KMS-11 (cell line): ENCODE measurements around the gene VPS11.

Experiments
- H2AFZ ChIP-seq: fragments of 200-600 bp; sonication (generic); 2 replicates; pipeline ENCODE4 v1.6.1; 2016; ENCODE audit warnings: antibody characterized with exemption, mixed run types, low read depth
- H3K27ac ChIP-seq: fragments of 200-600 bp; sonication (generic); 2 replicates; pipeline ENCODE4 v1.6.1; 2016; ENCODE audit warnings: mild to moderate bottlenecking, mixed run types
- H3K27me3 ChIP-seq: fragments of 200-600 bp; sonication (generic); 2 replicates; pipeline ENCODE4 v1.6.1; 2017; ENCODE audit warnings: mild to moderate bottlenecking, low read depth, mixed run types, moderate library complexity; ENCODE audit not compliant: insufficient read depth
- H3K36me3 ChIP-seq: fragments of 200-600 bp; sonication (generic); 2 replicates; pipeline ENCODE4 v1.6.1; 2017; ENCODE audit warnings: mild to moderate bottlenecking, mixed run types; ENCODE audit not compliant: insufficient read depth
- H3K4me1 ChIP-seq: fragments of 200-600 bp; sonication (generic); 2 replicates; pipeline ENCODE4 v1.6.1; 2016; ENCODE audit warnings: mild to moderate bottlenecking, low read depth, mixed run types; ENCODE audit not compliant: poor library complexity, severe bottlenecking
- H3K4me2 ChIP-seq: fragments of 200-600 bp; sonication (generic); 2 replicates; pipeline ENCODE4 v1.7.0; 2016; ENCODE audit warnings: mild to moderate bottlenecking, mixed run types
- H3K4me3 ChIP-seq: fragments of 200-600 bp; sonication (generic); IDR thresholded peaks from 2 replicates; pipeline ENCODE4 v1.6.1; 2017; ENCODE audit warnings: low read depth, low read length, mixed read lengths; ENCODE audit not compliant: insufficient read depth
- H3K79me2 ChIP-seq: fragments of 200-600 bp; sonication (generic); 2 replicates; pipeline ENCODE4 v1.6.1; 2016; ENCODE audit warnings: low read depth, mixed run types; ENCODE audit not compliant: insufficient read depth
- H3K9ac ChIP-seq: fragments of 200-600 bp; sonication (generic); 2 replicates; pipeline ENCODE4 v1.6.1; 2016; ENCODE audit warnings: mild to moderate bottlenecking, mixed run types
- H4K20me1 ChIP-seq: fragments of 200-600 bp; sonication (generic); 2 replicates; pipeline ENCODE4 v1.6.1; 2016; ENCODE audit warnings: mild to moderate bottlenecking, mixed run types; ENCODE audit not compliant: insufficient read depth
- TF ChIP-seq, protein P1 (sequence below): fragments of 200-600 bp; sonication (generic); conservative IDR thresholded peaks from 2 replicates; pipeline ENCODE4 v1.6.1; 2017; ENCODE audit warnings: low read depth, mild to moderate bottlenecking, antibody characterized with exemption, low read length, moderate library complexity, mixed read lengths

VPS11 gene

DNA sequence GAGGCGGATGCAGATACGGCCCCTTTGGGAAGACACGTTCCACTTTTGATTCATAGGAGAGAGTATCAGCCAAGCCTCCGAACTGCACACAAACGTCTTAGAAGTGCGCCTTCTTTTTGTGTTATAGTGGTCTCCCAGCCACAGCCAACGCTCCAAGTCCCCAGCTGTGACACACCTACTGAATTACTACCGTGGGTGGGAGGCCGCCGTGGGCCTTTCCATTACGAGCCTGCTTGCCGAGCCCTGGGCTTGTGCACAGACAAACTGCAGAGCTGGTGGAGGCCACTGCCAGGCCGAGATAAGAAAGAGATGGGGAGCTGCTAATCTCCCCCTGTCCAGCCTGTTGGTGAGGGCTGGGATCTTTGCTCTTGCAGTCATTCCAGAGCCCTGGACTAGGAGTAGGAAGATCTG, 17.8 kb downstream of the VPS11 start:
- H3K36me3 ChIP-seq = no peaks in the 10 kb centered on the region
- H3K4me1 ChIP-seq = peaks cover 21% of the 10 kb centered on the region
- TF ChIP-seq, protein P1, sequence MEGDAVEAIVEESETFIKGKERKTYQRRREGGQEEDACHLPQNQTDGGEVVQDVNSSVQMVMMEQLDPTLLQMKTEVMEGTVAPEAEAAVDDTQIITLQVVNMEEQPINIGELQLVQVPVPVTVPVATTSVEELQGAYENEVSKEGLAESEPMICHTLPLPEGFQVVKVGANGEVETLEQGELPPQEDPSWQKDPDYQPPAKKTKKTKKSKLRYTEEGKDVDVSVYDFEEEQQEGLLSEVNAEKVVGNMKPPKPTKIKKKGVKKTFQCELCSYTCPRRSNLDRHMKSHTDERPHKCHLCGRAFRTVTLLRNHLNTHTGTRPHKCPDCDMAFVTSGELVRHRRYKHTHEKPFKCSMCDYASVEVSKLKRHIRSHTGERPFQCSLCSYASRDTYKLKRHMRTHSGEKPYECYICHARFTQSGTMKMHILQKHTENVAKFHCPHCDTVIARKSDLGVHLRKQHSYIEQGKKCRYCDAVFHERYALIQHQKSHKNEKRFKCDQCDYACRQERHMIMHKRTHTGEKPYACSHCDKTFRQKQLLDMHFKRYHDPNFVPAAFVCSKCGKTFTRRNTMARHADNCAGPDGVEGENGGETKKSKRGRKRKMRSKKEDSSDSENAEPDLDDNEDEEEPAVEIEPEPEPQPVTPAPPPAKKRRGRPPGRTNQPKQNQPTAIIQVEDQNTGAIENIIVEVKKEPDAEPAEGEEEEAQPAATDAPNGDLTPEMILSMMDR = no peak
- peak overlapping the region; percentile 80 for H3K4me2 ChIP-seq
- H2AFZ ChIP-seq = peak overlapping the region; percentile 52; the same call in 1 of the 2 replicates
- H3K4me3 ChIP-seq = no peak overlapping the region
- peak overlapping the region; percentile 81; the same call in 1 of the 2 replicates for H3K9ac ChIP-seq
- peak overlapping the region; percentile 77; the same call in 1 of the 2 replicates for H3K27ac ChIP-seq
- H3K27me3 ChIP-seq = no peaks in the 10 kb centered on the region
- H4K20me1 ChIP-seq = no peaks in the 10 kb centered on the region
- H3K79me2 ChIP-seq = peaks cover 9% of the 10 kb centered on the region; the same call in 1 of the 2 replicates

DNA sequence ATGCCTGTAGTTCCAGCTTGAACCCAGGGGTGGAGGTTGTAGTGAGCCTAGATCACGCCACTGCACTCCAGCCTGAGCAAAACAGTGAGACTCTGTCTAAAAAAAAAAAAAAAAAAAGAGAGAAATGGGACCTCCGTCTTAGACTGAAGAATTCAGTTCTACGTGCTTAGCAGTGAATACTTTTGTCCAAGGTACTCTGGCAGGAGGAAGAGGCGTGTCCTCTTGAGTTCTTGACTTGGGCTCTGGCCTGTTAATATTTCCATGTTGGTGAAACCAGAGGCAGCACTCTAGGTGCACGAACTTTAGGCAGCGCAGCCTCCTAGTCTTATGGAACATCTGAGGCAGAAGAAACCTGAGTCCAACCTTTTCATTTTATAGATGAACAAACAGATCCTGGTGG, 19.5 kb downstream of the VPS11 start:
- Histone ChIP-seq H3K27me3 (no peaks in the 10 kb centered on the region), H4K20me1 (no peaks in the 10 kb centered on the region), H3K4me2 (0 out of 2 replicates have a peak overlapping the region, but pooled peaks have one; percentile 12), H3K9ac (no peak overlapping the region), H3K4me1 (peaks cover 21% of the 10 kb centered on the region), H3K4me3 (no peak overlapping the region), H3K27ac (no peak overlapping the region; the same call in 1 of the 2 replicates), H3K79me2 (peaks cover 9% of the 10 kb centered on the region; the same call in 1 of the 2 replicates), H2AFZ (no peak overlapping the region), H3K36me3 (no peaks in the 10 kb centered on the region)
- TF ChIP-seq, protein P1 = no peak

DNA sequence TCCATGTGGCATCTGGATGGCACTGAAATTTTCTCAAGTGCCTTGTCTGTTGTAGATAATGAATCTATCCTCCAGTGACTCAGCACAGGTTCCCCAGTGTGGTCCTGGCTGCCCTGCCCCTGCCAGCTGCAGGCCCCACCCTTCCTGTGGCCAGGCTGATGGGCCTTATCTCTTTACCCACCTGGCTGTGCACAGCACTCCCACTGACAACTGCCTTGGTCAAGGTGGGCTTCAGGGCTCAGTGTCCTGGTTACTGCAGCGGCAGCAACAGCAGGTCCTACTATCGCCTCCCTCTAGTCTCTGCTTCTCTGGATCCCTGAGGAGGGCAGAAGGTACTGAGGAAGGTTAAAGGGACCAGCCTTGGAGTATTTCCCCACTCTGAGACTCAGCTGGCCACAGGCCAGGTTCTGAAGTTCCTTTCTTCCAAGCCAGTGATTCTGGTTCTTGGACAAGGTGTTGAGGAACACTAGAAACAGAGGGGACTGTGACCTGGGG, 20.2 kb downstream of the VPS11 start:
- TF ChIP-seq, protein P1 = no peak
- peaks cover 24% of the 10 kb centered on the region for H3K4me1 ChIP-seq

DNA sequence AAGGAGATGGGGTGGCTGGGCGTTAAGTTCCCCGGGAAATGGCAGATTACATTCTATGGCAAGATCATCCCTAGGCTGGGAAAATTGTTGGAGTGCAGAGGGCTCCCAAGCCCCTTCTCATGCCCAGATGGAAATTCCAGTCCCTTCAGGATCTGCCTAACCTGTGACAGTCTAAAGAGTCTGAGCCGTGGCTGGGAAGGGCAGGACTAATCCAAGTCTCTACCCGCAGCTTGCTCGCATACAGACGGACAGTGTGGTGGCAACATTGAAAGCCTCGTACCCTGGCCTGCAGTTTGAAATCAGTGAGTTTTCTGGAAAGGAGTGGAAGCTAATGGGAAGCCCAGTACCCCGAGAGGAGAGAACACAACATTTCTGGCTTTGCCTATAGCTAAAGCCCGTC, 20.8 kb downstream of the VPS11 start:
- TF ChIP-seq, protein P1 = no peak
- H3K9ac ChIP-seq = no peak overlapping the region

More for the DNA sequence above, 20.2 kb downstream of the VPS11 start:
- Histone ChIP-seq H3K9ac (no peak overlapping the region), H3K27me3 (no peaks in the 10 kb centered on the region), H4K20me1 (no peaks in the 10 kb centered on the region), H3K36me3 (no peaks in the 10 kb centered on the region), H3K27ac (no peak overlapping the region; the same call in 1 of the 2 replicates), H3K79me2 (peaks cover 10% of the 10 kb centered on the region; the same call in 1 of the 2 replicates), H3K4me2 (0 out of 2 replicates have a peak overlapping the region, but pooled peaks have one; percentile 12), H3K4me3 (no peak overlapping the region), H2AFZ (no peak overlapping the region)

More for the DNA sequence above, 20.8 kb downstream of the VPS11 start:
- Histone ChIP-seq H3K27ac (no peak overlapping the region), H4K20me1 (peaks cover 2% of the 10 kb centered on the region), H2AFZ (no peak overlapping the region), H3K4me2 (no peak overlapping the region), H3K79me2 (peaks cover 16% of the 10 kb centered on the region), H3K36me3 (no peaks in the 10 kb centered on the region), H3K27me3 (no peaks in the 10 kb centered on the region), H3K4me3 (no peak overlapping the region), H3K4me1 (peaks cover 30% of the 10 kb centered on the region)
